Skeletal muscle tissue (tissue), 4 donors: ENCODE results near the gene SNRPA1. TPM values are rescaled to one million over a fixed set of nuclear protein-coding genes. Genes with fewer than 3 reads are reported as not detected.
"Not testable (repeated sequence)": the region's sequence is repeated elsewhere in the genome, so short reads cannot be mapped to it uniquely, and the experiment has no call there.

ENCODE experiments used
- H3K27ac ChIP-seq: one replicate; pipeline ENCODE4 v1.7.0; 2013; ENCODE audit warnings: mild to moderate bottlenecking, low read depth, low read length, inconsistent platforms
- H3K27me3 ChIP-seq, 3 donors: one replicate each; pipeline ENCODE4 v1.7.0; 2013; ENCODE audit warnings: low read length in 3 of 3; ENCODE audit not compliant: control insufficient read depth in 3 of 3, insufficient read depth in 3 of 3
- H3K36me3 ChIP-seq, 3 donors: one replicate each; pipeline ENCODE4 v1.7.0; 2013; ENCODE audit warnings: low read length in 3 of 3; ENCODE audit not compliant: control insufficient read depth in 3 of 3, insufficient read depth in 3 of 3
- H3K4me1 ChIP-seq, 3 donors: one replicate each; pipeline ENCODE4 v1.7.0; 2013; ENCODE audit warnings: low read length in 3 of 3, mild to moderate bottlenecking in 3 of 3; ENCODE audit not compliant: control insufficient read depth in 3 of 3, insufficient read depth in 3 of 3
- H3K4me3 ChIP-seq, 3 donors: one replicate each; pipeline ENCODE4 v1.7.0; 2013; ENCODE audit warnings: low read length in 3 of 3
- H3K9ac ChIP-seq, 3 donors: one replicate each; pipeline ENCODE4 v1.7.0; 2013; ENCODE audit warnings: low read length in 3 of 3, mild to moderate bottlenecking in 3 of 3, moderate library complexity in 2 of 3, low read depth in 1 of 3
- H3K9me3 ChIP-seq, 3 donors: one replicate each; pipeline ENCODE4 v1.7.0; 2013; ENCODE audit warnings: low read length in 3 of 3; ENCODE audit not compliant: control insufficient read depth in 3 of 3
- total RNA-seq: library from RNA; depleted of rRNA; stranded (reverse); fragments of >200 nt; gene quantifications from one replicate; pipeline ENCODE4 v1.2.3, GENCODE V29; 2014
- donor health status: Osteomylitis.

Gene SNRPA1
- total RNA-seq, 1 donor from 2014 or later: 14.1 TPM

DNA sequence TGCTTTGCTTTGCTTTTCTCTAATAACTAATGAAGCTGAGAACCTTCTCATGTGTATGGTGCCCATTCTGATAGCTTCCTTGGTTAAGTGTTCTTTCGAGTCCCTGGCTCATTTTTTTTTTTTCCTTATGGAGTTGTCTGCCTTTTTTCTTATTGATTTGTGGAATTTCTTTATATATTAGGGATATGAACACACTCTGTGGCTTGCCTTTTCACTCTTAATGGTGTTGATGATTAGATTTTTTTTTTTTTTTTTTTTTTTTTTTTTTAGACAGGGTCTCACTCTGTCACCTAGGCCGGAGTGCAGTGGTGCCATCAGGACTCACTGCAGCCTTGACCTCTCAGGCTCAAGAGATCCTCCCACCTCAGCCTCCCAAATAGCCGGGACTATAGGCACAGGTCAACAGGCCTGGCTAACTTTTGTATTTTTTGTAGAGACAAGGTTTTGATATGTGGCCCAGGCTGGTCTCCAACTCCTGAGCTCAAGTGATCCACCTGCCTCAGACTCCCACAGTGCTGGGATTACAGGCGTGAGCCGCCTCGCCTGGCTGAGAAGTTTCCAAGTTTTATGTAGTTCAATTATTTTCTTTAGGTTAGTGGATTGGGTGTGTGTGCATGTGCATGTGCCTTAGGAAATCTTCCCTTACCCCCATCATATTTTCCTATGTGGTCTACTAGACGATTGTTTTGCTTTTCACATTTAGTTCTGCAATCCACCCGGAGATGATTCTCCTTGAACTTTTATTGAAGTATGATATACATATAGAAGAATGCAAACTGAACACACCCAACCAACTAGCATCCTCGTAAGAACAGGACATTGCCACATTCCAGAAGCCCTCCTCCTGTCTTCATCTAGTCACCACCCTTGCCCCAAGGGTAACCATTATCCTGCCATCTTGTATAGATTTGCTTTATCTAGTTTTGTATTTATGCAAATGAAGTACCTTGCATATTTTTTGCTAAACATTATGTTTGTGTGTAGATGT, 1.7 kb upstream of the SNRPA1 start:
- peaks cover 0 to 2% (median 0%) of the 10 kb centered on the region in 3 donors for H3K36me3 ChIP-seq
- peak overlapping the region in 1 of 3 donors; percentile 88 for H3K9ac ChIP-seq
- H3K4me3 ChIP-seq: peak overlapping the region; percentile 83 to 98 (median 94)
- H3K27ac ChIP-seq: no peak overlapping the region
- H3K9me3 ChIP-seq: no peaks in the 10 kb centered on the region
- H3K4me1 ChIP-seq: peaks cover 23 to 33% (median 24%) of the 10 kb centered on the region in 3 donors
- no peaks in the 10 kb centered on the region for H3K27me3 ChIP-seq

DNA sequence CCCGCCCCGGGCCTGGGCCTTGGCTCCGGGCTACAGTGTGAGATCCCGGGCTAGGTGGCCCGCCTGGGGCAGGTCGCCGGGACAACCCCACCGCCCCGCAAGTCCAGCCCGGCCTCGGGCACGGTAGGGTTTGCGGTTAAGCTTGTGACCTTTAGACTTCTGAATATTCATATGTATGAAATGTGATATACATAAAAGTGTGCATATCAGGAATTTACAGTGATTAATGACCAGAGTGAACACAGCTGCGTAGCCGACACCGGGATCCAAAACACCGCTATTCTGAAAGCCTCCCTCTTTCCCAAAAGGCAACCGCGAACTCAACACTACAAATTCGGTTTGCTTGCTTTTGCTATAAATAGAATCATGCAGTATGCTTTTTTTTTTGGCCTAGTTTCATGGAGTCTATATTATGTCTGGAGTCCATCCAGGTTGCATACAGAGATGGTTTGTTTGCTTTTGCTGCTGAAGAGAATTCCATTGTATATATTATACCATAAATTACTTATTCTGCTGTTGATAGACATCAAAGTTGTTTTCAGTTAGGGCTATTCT, 636 bp upstream of the SNRPA1 start:
- peak overlapping the region; percentile 88 to 96 (median 96) for H3K9ac ChIP-seq
- H3K4me3 ChIP-seq: peak overlapping the region; percentile 83 to 98 (median 94)
- H3K27ac ChIP-seq: peak overlapping the region; percentile 91
- no peaks in the 10 kb centered on the region for H3K9me3 ChIP-seq
- H3K4me1 ChIP-seq: peaks cover 23 to 33% (median 24%) of the 10 kb centered on the region in 3 donors
- H3K36me3 ChIP-seq: peaks cover 0 to 2% (median 0%) of the 10 kb centered on the region in 3 donors
- no peaks in the 10 kb centered on the region for H3K27me3 ChIP-seq

DNA sequence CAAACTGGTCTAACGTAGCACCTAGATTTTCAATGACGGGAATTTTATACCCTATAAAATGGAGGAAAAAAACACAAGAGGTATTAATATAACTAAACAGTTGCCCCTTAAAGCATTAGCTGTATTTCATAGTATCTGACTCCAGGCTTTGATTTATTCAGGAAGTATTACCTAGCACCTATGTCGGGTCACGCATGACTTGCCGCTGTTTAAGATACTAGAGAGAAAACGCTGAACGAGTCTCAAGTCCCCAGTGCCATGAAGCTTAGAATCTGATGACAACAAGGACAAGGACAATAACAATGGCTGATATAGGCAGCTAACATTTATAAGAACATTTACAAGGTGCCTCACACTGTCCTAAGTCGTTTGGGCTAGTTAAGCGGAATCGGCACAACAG, 1.9 kb downstream of the SNRPA1 start:
- peak overlapping the region; percentile 83 to 98 (median 94) for H3K4me3 ChIP-seq
- H3K4me1 ChIP-seq: peaks cover 20 to 30% (median 28%) of the 10 kb centered on the region in 3 donors
- H3K36me3 ChIP-seq: peaks cover 0 to 5% (median 5%) of the 10 kb centered on the region in 3 donors
- H3K9ac ChIP-seq: peak overlapping the region; percentile 12 to 96 (median 66)
- no peak overlapping the region for H3K27ac ChIP-seq
- no peaks in the 10 kb centered on the region for H3K9me3 ChIP-seq
- no peaks in the 10 kb centered on the region for H3K27me3 ChIP-seq

DNA sequence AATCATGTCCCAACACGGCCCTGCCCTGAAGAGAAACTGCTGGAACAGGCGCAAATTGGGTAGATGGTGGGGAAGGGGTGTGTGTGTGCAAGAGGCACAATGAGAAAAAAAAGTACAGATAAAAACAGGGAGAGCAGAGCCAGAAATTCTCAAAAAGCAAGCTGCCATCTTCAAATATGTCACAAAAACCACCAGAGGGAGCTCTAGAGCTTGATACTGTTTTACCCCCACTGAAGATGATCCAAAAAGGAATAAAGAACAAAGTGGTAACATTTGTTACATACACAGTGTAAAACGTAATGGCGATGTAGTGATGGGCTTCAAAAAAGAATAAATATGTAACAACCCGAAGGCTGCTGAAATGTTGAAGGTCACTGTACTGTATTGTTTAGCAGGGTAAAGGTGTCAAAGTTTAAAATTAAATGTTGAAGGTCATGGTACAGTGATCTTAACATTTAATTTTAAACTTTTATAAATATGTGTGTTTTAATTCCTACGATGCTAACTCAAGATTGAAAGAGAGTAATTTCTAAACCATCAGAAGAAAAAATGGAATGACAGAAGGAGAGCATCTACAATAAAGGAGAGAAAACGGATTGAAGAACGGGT, 6.0 kb downstream of the SNRPA1 start:
- H3K27ac ChIP-seq: no peak overlapping the region
- no peaks in the 10 kb centered on the region for H3K9me3 ChIP-seq
- no peaks in the 10 kb centered on the region for H3K27me3 ChIP-seq
- H3K36me3 ChIP-seq: peaks cover 24 to 32% (median 31%) of the 10 kb centered on the region in 3 donors
- H3K9ac ChIP-seq: no peak overlapping the region
- no peak overlapping the region for H3K4me3 ChIP-seq
- H3K4me1 ChIP-seq: peaks cover 13 to 19% (median 17%) of the 10 kb centered on the region in 3 donors

DNA sequence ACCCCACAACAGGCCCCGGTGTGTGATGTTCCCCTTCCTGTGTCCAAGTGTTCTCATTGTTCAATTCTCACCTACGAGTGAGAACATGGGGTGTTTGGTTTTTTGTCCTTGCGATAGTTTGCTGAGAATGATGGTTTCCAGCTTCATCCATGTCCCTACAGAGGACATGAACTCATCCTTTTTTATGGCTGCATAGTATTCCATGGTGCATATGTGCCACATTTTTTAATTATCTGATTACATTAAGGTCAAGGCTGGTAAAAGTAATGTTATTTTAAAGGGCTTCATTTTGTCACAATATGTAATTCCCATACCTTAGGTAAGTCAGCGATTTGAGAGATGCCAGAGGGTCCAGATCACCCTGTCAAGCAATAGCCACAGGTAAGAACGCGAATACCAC, 7.7 kb downstream of the SNRPA1 start:
- not testable (repeated sequence) for H3K4me3 ChIP-seq, H3K27me3 ChIP-seq, H3K27ac ChIP-seq, H3K4me1 ChIP-seq, H3K9ac ChIP-seq, H3K9me3 ChIP-seq
- peaks cover 36 to 45% (median 43%) of the 10 kb centered on the region in 3 donors for H3K36me3 ChIP-seq

DNA sequence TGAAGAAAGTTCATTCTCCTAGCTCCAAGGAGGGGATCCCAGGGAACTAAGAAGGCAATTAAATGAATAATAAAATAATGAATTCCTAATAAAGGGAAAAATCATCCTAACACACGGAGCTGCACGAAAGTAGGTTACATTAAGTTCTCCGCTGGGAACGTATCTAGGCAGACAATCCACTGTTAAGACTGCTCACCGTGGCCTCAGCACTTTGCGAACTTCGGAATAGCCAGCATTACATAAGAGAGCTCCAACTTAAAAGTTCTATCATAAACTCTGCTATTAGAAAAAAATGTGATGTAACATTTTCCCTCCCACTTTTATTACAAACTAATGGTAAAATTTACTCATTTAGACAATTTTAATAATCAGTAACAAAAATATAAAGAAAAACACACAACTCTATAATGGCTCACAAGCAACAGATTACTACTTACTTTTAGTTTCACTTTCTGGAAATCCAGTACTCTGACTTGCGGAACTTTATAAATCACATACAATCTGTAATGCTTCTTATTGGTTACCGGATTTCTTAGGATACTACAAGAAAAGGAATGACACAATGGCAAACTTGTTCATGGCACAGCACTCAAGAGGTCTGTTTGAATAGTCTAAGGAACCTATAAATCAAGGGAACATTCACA, 8.5 kb downstream of the SNRPA1 start:
- Histone ChIP-seq H3K9me3 (no peaks in the 10 kb centered on the region), H3K4me3 (no peak overlapping the region), H3K27ac (no peak overlapping the region), H3K4me1 (peaks cover 0 to 3% (median 0%) of the 10 kb centered on the region in 3 donors), H3K27me3 (no peaks in the 10 kb centered on the region), H3K36me3 (peaks cover 41 to 52% (median 49%) of the 10 kb centered on the region in 3 donors), H3K9ac (no peak overlapping the region)

DNA sequence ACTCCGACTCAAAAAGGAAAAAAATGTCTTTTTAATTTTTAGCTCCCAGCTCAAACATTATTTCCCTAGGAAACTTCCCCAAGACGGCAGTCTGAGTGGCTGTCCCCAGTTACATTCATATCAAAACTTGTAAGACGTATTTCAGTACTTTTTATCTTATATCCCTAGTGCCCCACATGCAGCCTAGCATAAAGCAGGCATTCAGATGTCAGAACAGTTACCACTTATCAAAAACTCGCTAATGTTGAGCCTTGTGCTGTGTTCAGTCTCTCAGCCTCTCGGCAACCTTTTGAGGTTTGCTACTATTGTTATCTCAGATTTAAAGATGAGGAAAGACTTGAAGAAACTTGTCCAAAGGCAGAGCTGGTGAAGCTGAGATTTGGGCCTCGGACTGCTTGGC, 11.1 kb downstream of the SNRPA1 start:
- Histone ChIP-seq H3K27ac (no peak overlapping the region), H3K27me3 (no peaks in the 10 kb centered on the region), H3K9me3 (no peaks in the 10 kb centered on the region), H3K4me1 (peaks cover 0 to 3% (median 0%) of the 10 kb centered on the region in 3 donors), H3K36me3 (peaks cover 53 to 60% (median 58%) of the 10 kb centered on the region in 3 donors), H3K4me3 (no peak overlapping the region), H3K9ac (no peak overlapping the region)

DNA sequence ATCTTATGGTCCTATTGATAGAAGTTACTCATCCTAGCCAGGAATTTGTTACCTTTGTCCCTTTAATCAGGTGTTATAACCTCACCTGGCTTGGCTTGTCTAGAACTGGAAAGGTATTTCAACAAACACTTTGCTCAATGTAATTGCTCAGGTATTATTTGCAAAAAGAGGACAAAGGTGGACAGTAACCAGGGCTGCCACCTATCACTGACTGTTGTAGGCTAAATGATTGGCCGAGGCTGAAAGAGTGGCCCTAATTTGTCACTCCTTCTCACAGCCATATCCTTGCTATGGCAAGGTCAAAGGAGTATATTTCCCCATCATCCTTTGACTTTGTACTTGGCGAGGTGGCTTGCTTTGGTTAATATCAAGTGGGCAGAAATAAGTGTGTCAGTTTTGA, 15.0 kb downstream of the SNRPA1 start:
- no peak overlapping the region for H3K9ac ChIP-seq

DNA sequence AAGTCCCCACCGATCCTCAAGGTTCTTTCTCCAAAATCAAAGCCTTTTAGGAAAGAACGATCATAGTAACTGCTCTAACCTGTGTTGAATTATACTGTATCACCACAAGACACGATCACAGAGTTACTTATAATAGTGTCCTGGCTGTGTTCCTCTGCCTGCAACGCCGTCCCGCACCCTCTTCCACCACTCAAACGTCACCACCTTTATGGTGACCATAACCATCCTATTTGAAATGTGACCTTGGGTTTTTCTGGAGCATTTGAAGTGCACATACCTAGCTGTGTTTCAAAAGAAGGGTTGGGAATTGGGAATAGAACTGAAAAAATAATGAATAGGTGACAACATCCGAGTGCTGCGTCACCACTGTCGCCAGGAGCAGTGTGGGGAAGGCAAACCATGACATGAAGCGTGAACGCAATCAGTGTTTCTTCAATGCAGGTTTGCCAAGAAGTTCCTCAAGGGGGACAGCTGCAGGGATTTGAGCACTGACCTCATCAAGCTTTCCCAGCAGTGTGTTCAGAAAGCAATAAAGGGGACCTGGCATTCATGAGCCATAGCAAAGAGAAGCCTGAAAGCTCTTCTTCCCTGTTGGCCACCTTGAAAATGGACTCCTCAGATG, 17.0 kb downstream of the SNRPA1 start:
- Histone ChIP-seq H3K4me1 (peaks cover 25 to 41% (median 32%) of the 10 kb centered on the region in 3 donors), H3K27ac (peak overlapping the region; percentile 96), H3K4me3 (peak overlapping the region; percentile 76 to 93 (median 79)), H3K36me3 (peaks cover 41 to 52% (median 50%) of the 10 kb centered on the region in 3 donors), H3K9me3 (no peaks in the 10 kb centered on the region), H3K9ac (peak overlapping the region; percentile 8 to 79 (median 66)), H3K27me3 (no peaks in the 10 kb centered on the region)

More for the DNA sequence above, 15.0 kb downstream of the SNRPA1 start:
- Histone ChIP-seq H3K27me3 (no peaks in the 10 kb centered on the region), H3K4me1 (peaks cover 14 to 25% (median 21%) of the 10 kb centered on the region in 3 donors), H3K27ac (no peak overlapping the region), H3K36me3 (peaks cover 39 to 47% (median 44%) of the 10 kb centered on the region in 3 donors), H3K9me3 (no peaks in the 10 kb centered on the region), H3K4me3 (no peak overlapping the region)
